ENCODE results near the gene ZFYVE21. TPM values are rescaled to one million over a fixed set of nuclear protein-coding genes. Genes with fewer than 3 reads are reported as not detected.
A peak's percentile ranks its signal among the peaks of the same experiment; 100 is the strongest.
"Not testable (repeated sequence)": the region's sequence is repeated elsewhere in the genome, so short reads cannot be mapped to it uniquely, and the experiment has no call there.

Gene ZFYVE21
- polyA plus RNA-seq, 1 donor from 2014 or later, result 10.3 TPM

GRCh38 chr14:103762036-103762435 is 46.4 kb downstream of the ZFYVE21 start:
- Mint-ChIP-seq H3K36me3 (peaks cover 6% of the 10 kb centered on the region), H3K9me3 (peaks cover 0 to 4% (median 0%) of the 10 kb centered on the region in 3 donors), H3K4me1 (peaks cover 7 to 10% (median 9%) of the 10 kb centered on the region in 3 donors), H3K27me3 (peaks cover 1% of the 10 kb centered on the region), H3K27ac (no peak overlapping the region), H3K4me3 (no peak overlapping the region)

- H3K4me3 Mint-ChIP-seq, result no peak overlapping the region
- H3K27ac Mint-ChIP-seq, result no peak overlapping the region
- H3K27me3 Mint-ChIP-seq, result peaks cover 1% of the 10 kb centered on the region
- H3K9me3 Mint-ChIP-seq, result peaks cover 0 to 4% (median 0%) of the 10 kb centered on the region in 3 donors
- H3K36me3 Mint-ChIP-seq, result peaks cover 6% of the 10 kb centered on the region
- H3K4me1 Mint-ChIP-seq, result peaks cover 7 to 10% (median 9%) of the 10 kb centered on the region in 3 donors
These were observed 46.9 kb downstream of the ZFYVE21 start for GRCh38 chr14:103762541-103762940.

GRCh38 chr14:103763730-103764488 is 48.3 kb downstream of the ZFYVE21 start:
- peaks cover 0 to 4% (median 0%) of the 10 kb centered on the region in 3 donors for H3K9me3 Mint-ChIP-seq
- peaks cover 6% of the 10 kb centered on the region for H3K36me3 Mint-ChIP-seq
- peaks cover 1% of the 10 kb centered on the region for H3K27me3 Mint-ChIP-seq
- peak overlapping the region in 1 of 4 donors; percentile 49 for H3K4me3 Mint-ChIP-seq
- H3K4me1 Mint-ChIP-seq, result peaks cover 7 to 10% (median 9%) of the 10 kb centered on the region in 3 donors
- no peak overlapping the region for H3K27ac Mint-ChIP-seq

GRCh38 chr14:103765526-103765925 is 49.9 kb downstream of the ZFYVE21 start:
- Mint-ChIP-seq H3K4me1 (peaks cover 7 to 10% (median 9%) of the 10 kb centered on the region in 3 donors), H3K9me3 (peaks cover 0 to 4% (median 0%) of the 10 kb centered on the region in 3 donors), H3K4me3 (peak overlapping the region in 1 of 4 donors; percentile 67), H3K27ac (no peak overlapping the region), H3K36me3 (peaks cover 6% of the 10 kb centered on the region), H3K27me3 (peaks cover 1% of the 10 kb centered on the region)

GRCh38 chr14:103767336-103767894 is 51.8 kb downstream of the ZFYVE21 start:
- H3K27ac Mint-ChIP-seq, result no peak overlapping the region
- H3K9me3 Mint-ChIP-seq, result peaks cover 0 to 4% (median 0%) of the 10 kb centered on the region in 3 donors
- peaks cover 13% of the 10 kb centered on the region for H3K36me3 Mint-ChIP-seq
- H3K4me3 Mint-ChIP-seq, result no peak overlapping the region
- H3K27me3 Mint-ChIP-seq, result peaks cover 1% of the 10 kb centered on the region
- H3K4me1 Mint-ChIP-seq, result peaks cover 6 to 9% (median 7%) of the 10 kb centered on the region in 3 donors

- Mint-ChIP-seq H3K9me3 (peaks cover 0 to 1% (median 0%) of the 10 kb centered on the region in 3 donors), H3K27ac (peak overlapping the region in 1 of 3 donors; percentile 41), H3K4me1 (no peaks in the 10 kb centered on the region), H3K36me3 (peaks cover 20% of the 10 kb centered on the region), H3K27me3 (no peaks in the 10 kb centered on the region), H3K4me3 (no peak overlapping the region)
These were observed 54.9 kb downstream of the ZFYVE21 start for GRCh38 chr14:103770500-103770899.

GRCh38 chr14:103770902-103771301 is 55.3 kb downstream of the ZFYVE21 start:
- Mint-ChIP-seq H3K4me1 (no peaks in the 10 kb centered on the region), H3K9me3 (no peaks in the 10 kb centered on the region), H3K27ac (peak overlapping the region in 1 of 3 donors; percentile 41), H3K27me3 (no peaks in the 10 kb centered on the region), H3K4me3 (no peak overlapping the region), H3K36me3 (peaks cover 20% of the 10 kb centered on the region)

- H3K9me3 Mint-ChIP-seq, result no peaks in the 10 kb centered on the region
- H3K4me1 Mint-ChIP-seq, result peaks cover 0 to under 1% (median 0%) of the 10 kb centered on the region in 3 donors
- H3K4me3 Mint-ChIP-seq, result no peak overlapping the region
- H3K36me3 Mint-ChIP-seq, result peaks cover 22% of the 10 kb centered on the region
- no peaks in the 10 kb centered on the region for H3K27me3 Mint-ChIP-seq
- H3K27ac Mint-ChIP-seq, result no peak overlapping the region
These were observed 56.6 kb downstream of the ZFYVE21 start for GRCh38 chr14:103772078-103772712.

GRCh38 chr14:103773521-103773920 is 57.9 kb downstream of the ZFYVE21 start:
- no peaks in the 10 kb centered on the region for H3K9me3 Mint-ChIP-seq
- no peak overlapping the region for H3K27ac Mint-ChIP-seq
- H3K4me1 Mint-ChIP-seq, result peaks cover 0 to 1% (median 0%) of the 10 kb centered on the region in 3 donors
- peaks cover 25% of the 10 kb centered on the region for H3K36me3 Mint-ChIP-seq
- H3K4me3 Mint-ChIP-seq, result no peak overlapping the region
- no peaks in the 10 kb centered on the region for H3K27me3 Mint-ChIP-seq

GRCh38 chr14:103775506-103775905 is 59.9 kb downstream of the ZFYVE21 start:
- Mint-ChIP-seq H3K27me3 (no peaks in the 10 kb centered on the region), H3K9me3 (no peaks in the 10 kb centered on the region), H3K36me3 (peaks cover 26% of the 10 kb centered on the region), H3K27ac (no peak overlapping the region), H3K4me1 (peaks cover 0 to 1% (median 0%) of the 10 kb centered on the region in 3 donors), H3K4me3 (no peak overlapping the region)

- H3K27ac Mint-ChIP-seq, H3K4me1 Mint-ChIP-seq: not testable (repeated sequence)
These were observed 60.7 kb downstream of the ZFYVE21 start for GRCh38 chr14:103776319-103776718.

GRCh38 chr14:103782376-103782775 is 66.8 kb downstream of the ZFYVE21 start:
- no peaks in the 10 kb centered on the region for H3K27me3 Mint-ChIP-seq
- no peak overlapping the region for H3K27ac Mint-ChIP-seq
- H3K4me1 Mint-ChIP-seq, result no peaks in the 10 kb centered on the region
- H3K36me3 Mint-ChIP-seq, result peaks cover 4% of the 10 kb centered on the region
- H3K4me3 Mint-ChIP-seq, result no peak overlapping the region
- no peaks in the 10 kb centered on the region for H3K9me3 Mint-ChIP-seq

More at GRCh38 chr14:103776319-103776718, 60.7 kb downstream of the ZFYVE21 start:
- not testable (repeated sequence) for H3K27me3 Mint-ChIP-seq, H3K4me3 Mint-ChIP-seq, H3K9me3 Mint-ChIP-seq
- H3K36me3 Mint-ChIP-seq, result peaks cover 26% of the 10 kb centered on the region
